Measurements from ENCODE around the gene KREMEN1. TPM values are rescaled to one million over a fixed set of nuclear protein-coding genes. Genes with fewer than 3 reads are reported as not detected.
"Not testable (repeated sequence)": the region's sequence is repeated elsewhere in the genome, so short reads cannot be mapped to it uniquely, and the experiment has no call there.

The KREMEN1 gene
- total RNA-seq, 1 donor from 2014 or later: 16.5 TPM

- DNase-seq (ENCODE audit: low spot score): no peak
Observed at GRCh38 chr22:29105468-29105867, 32.6 kb downstream of the KREMEN1 start.

DNA sequence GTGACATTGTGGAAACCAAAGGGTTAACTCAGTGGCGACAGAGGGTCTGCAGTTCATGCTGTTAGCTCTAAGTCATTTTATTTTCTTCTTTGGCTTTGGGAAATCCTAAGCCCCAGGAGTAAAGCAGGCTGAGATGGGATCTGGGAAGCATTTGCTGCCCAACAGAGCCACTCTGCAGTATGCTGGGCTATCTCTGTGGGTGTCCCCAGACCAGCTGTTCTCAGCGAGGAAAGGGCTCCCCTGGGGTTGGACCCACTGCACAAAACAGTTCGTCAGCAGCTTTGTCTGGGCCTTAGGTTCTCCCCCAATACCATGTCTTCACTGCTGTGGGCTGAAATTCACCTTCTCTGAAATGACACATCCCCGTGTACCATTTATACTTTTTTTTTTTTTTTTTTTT, 34.0 kb downstream of the KREMEN1 start:
- no peak for DNase-seq (ENCODE audit: low spot score)

DNA sequence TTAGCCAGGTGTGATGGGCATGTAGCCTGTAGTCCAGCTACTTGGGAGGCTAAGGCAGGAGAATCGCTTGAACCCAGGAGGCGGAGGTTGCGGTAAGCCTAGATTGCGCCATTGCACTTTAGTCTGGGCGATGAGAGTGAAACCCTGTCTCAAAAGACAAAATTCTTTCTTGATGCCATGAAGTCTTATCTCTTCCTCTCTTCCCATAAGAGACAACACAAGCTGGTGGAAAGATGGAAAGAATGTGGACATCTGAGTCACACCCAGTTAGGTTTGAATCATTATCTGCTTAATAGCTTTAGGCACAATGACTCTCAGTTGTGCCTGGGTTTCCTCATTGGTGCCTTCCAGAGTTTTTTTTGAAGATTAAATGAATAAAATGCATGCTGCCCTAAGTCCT, 35.3 kb downstream of the KREMEN1 start:
- DNase-seq (ENCODE audit: low spot score): no peak

DNA sequence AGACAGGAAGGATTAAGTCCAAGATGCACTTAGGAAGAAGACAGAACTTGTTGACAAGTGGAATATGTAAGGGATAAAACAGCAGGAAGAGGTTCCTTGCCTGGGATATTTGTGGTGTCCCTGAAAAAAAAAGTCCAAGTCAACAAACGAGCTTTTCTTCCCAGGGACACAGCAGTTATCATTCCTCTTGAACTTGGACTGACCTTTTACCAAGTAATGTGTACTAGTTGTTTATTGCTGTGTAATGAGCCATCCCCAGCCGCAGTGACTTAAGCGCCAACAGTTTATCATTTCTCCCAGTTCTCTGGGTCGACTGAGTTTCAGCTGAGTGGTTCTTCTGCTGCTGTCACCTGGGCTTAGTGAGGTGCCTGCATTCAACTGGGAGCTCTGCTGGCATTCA, 37.0 kb downstream of the KREMEN1 start:
- no peak for DNase-seq (ENCODE audit: low spot score)

- DNase-seq (ENCODE audit: low spot score): no peak
Observed at GRCh38 chr22:29110946-29111345, 38.1 kb downstream of the KREMEN1 start.

GRCh38 chr22:29112121-29112520, 39.3 kb downstream of the KREMEN1 start:
- DNase-seq (ENCODE audit: low spot score): no peak

DNA sequence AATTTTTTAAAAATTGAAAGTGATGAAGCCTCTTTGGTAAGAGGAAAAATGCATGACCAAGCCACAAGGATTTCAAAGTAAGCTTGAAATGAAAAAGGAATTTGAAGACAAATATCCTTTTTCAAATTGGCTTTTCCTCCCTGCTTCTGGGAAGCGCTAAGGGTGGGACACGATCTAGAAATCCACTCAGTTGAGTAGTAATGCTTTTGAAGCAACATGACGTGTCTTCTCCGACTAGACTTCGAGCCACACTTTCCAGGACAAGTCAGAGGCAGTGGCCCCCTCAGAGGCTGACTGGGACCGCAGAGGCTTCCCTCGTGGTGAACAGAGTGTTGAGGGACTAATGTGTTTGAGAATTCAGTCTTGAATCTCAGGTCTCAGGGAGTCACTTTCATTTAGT, 39.8 kb downstream of the KREMEN1 start:
- no peak for DNase-seq (ENCODE audit: low spot score)

DNA sequence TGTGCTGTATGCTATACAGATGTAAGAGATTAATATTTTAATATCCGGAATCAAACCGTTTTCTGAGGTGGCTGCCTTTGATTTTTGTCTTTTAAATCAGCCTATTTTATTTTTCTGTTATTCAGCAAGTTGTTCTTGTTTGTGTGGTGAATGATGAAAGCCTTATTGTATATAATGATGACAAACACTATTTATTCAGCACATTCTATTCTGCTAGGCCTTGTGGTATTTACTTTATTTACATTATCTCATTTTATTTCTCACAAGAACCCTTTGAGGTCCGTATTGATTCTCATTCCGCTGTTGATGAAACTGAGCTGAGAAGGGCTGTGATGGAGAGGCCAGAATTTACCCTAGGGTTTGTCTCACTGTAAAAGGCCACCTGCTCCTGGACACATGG, 40.5 kb downstream of the KREMEN1 start:
- DNase-seq (ENCODE audit: low spot score): no peak

GRCh38 chr22:29114392-29114791, 41.6 kb downstream of the KREMEN1 start:
- DNase-seq (ENCODE audit: low spot score): no peak

- no peak for DNase-seq (ENCODE audit: low spot score)
Observed at GRCh38 chr22:29115682-29116288, 43.0 kb downstream of the KREMEN1 start.

DNA sequence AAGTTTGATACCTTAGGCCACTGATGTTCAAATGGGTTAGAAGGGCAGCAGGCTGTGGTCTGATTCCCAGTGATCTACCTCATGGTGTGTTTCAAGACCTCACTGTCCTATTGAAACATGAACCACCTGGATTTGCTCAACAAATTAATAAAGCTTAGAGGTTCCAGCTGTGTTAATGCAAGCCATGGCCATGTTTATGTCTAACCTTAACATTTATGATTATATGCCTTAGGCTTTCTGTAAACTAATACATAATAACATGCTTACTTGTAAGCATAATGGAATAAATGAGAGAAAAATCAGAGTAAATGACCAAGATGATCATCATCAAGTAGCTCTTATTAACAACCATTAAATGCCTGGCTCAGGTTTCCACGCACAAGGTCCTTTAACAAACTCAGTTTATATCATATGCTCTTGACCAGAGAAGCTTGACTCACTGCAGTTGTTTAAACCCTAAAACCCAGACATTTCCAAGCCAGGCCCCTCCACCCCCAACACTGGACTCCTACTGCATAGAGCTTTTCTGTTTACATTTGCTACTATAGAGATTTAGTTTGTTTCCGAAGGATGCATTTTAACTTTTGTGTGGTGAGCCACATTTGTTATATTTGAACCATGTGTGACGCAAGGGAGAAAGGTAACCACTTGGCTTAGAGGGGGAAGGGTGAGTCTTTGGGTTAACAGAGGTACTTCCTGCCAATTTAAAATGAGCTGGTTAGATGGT, 43.7 kb downstream of the KREMEN1 start:
- no peak for DNase-seq (ENCODE audit: low spot score)

DNA sequence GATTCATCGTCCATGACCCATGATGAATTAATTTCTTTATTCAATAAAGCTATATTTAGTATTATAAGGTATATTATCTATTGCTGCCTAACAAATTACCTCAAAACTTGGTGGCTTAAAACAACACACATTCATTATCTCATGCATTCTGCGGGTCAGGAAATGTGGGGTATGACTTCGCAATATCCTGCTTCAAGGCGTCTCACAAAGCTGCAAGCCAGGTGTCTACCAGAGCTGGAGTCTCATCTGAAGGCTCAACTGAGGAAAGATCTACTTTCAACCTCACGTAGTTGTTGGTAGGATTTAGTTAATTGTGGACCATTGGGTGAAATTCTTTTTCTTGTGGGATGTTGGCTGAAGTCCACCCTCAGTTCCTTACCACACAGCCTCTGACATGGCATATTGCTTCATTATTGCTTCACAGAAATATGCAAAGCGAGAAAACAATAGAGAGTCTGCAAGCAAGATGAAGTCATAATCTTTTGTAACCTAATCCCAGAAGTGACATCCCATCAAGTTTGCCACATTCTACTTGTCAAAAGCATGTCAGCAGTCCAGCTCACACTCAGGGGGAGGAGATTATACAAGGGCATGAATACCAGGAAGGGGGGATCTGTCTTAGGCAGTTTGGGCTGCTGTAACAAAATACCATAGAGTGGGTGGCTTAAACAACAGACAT, 45.1 kb downstream of the KREMEN1 start:
- DNase-seq (ENCODE audit: low spot score): no peak

DNA sequence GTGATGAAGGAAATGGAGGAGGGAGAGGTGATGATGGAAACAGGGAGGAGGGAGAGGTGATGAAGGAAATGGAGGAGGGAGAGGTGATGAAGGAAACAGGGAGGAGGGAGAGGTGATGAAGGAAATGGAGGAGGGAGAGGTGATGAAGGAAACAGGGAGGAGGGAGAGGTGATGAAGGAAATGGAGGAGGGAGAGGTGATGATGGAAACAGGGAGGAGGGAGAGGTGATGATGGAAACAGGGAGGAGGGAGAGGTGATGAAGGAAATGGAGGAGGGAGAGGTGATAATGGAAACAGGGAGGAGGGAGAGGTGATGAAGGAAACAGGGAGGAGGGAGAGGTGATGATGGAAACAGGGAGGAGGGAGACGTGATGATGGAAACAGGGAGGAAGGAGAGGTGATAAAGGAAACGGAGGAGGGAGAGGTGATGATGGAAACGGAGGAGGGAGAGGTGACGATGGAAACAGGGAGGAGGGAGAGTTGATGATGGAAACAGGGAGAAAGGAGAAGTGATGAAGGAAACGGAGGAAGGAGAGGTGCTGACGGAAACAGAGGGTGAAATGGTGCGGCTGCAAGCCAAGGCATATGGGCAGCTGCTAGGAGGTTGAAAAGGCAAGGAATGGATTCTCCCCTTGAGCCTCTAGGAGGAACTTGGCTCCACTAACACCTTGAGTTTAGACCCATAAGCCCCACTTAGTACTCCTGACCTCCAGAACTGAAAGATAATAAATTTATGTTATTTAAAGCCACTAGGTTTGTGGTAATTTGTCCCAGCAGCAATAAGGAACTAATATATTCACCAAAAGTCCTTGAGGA, 47.5 kb downstream of the KREMEN1 start:
- not testable (repeated sequence) for DNase-seq (ENCODE audit: low spot score)

DNA sequence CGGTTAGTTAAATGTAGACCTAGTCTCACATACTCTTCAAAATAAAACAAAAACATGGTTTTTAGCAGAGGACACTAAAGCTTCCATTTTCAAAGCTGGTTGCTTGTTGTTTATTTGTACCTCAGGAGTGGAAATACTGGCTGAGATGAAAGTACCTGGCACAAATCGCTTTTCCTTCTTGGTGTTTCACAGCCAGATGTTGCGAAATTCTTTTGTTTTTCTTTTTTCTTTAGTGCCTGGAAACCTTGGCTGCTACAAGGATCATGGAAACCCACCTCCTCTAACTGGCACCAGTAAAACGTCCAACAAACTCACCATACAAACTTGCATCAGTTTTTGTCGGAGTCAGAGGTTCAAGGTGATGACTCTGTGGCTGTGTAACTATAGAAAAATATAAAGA, 48.3 kb downstream of the KREMEN1 start:
- no peak for DNase-seq (ENCODE audit: low spot score)

- DNase-seq (ENCODE audit: low spot score): no peak
Observed at GRCh38 chr22:29122041-29122440, 49.2 kb downstream of the KREMEN1 start.

GRCh38 chr22:29124777-29125442, 52.1 kb downstream of the KREMEN1 start:
- no peak for DNase-seq (ENCODE audit: low spot score)

DNA sequence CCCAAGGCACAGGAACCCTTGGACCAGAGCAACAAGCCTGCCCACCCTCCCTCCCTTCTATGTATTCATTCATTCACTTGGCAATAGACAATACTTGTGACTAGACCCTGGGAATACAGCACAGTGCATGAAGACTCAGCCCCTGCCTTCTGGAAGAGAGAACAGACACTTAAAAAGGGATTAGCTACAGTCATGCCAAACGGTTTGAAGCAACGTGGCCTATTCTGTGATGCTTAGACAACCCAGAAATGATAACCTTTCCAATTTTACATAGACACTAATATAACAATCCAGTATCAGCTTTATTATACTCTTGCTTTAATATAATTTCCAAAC, 52.6 kb downstream of the KREMEN1 start:
- no peak for DNase-seq (ENCODE audit: low spot score)

GRCh38 chr22:29125844-29126243, 53.0 kb downstream of the KREMEN1 start:
- no peak for DNase-seq (ENCODE audit: low spot score)

GRCh38 chr22:29126670-29127395, 54.0 kb downstream of the KREMEN1 start:
- no peak for DNase-seq (ENCODE audit: low spot score)

DNA sequence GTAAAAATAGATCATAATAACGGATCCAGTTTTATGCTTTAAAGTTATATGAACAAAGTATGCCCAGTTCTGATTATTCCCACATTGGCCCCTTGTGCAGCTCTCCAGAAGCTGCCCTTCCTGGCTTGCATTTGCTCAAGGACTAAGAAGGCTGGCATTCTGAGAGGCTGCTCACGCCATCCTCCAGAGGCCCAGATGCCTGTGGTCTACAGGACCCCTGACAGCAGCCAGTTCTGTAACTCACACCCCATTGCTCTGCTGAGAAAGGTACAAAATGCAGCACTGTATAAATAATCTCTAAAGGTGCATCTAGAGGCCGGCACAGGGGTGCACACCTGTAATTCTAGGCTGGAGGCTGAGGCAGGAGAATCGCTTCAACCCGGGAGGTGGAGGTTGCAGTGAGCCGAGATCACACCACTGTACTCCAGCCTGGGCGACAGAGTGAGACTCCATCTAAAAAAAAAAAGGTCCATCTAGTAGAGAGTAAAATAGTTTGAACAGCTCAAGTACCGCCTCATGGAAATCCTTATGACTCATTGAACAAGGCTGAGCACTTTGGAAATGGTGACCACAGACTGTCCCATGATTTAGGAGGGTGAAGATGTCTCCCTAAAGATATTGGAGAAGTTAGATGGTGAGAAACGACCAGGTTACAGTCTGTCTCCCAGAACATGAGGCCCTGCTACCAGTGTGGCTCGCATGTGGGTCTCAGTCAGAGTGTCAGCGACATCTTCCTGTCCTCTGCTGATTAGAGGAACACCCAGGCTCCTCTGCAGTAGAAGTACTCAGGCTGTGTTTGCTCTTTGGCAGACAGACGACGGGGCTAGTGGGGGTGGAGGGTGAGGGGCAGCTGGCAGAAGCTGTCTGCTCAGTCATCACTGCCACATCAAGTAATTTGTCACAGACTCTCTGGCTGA, 56.3 kb downstream of the KREMEN1 start:
- DNase-seq (ENCODE audit: low spot score): no peak

All from ureter (tissue), 1 donor.